ENCODE measurements around the gene LSS. TPM values are rescaled to one million over a fixed set of nuclear protein-coding genes. Genes with fewer than 3 reads are reported as not detected.
A peak's percentile ranks its signal among the peaks of the same experiment; 100 is the strongest.

The LSS gene
- total and polyA plus RNA-seq, 2 of the 8 experiments (the other 6 are each of a cell fraction or from before 2014, with no cell fraction given) = 96.1 to 123 TPM

DNA sequence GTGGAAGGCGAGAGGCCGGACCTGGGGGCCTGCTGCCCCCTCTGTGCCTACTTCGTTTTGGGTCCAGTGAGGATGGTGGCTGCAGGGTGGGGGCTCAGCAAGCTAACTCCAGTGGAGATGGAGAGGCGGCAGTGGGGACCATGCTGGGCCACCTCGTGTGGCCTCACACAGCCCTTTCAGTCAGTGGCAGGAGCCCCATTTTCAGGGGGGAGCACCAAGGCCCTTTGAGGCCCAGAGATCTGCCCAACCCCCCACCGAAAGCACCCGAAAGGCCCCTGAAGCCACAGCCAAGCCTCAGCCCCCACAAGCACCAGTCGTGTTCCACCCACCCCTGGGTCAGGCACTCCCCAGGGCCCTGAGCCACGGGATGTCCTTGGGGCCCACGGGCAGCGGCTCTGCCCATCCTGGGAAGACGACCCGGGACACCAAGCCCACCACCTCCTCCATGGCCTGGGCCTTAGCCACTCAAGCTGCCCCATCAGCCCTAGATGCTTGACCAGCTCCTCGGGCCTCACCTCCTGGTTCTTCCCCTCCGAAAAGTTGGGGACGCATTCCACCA, 73.5 kb downstream of the LSS start:
- no peak overlapping the region for H2BK12ac ChIP-seq (ENCODE audit: low read depth, low read length)
- H2BK5ac ChIP-seq (ENCODE audit: low read depth, low read length) = no peak overlapping the region
- H2BK15ac ChIP-seq (ENCODE audit: low read length) = no peak overlapping the region
- no peak overlapping the region for H4K5ac ChIP-seq (ENCODE audit: insufficient read length, low read depth, low read length)
- 92% methylated on average over 14 of the region's 16 CpGs; no CpG with 5 or more reads in 1 of the 2 experiments for WGBS, 2 experiments (ENCODE audit: extremely low coverage in 1 of 2, insufficient coverage in 1 of 2, insufficient read length in 1 of 2, insufficient replicate concordance in 2 of 2, low coverage in 1 of 2, low lambda C conversion rate in 2 of 2, missing lambda C conversion rate in 1 of 2)
- H3K9ac ChIP-seq (replicated peaks in 1 of 4; ENCODE audit: extremely low read depth in 1 of 4, low read depth in 3 of 4, low read length in 3 of 4) = no peak overlapping the region
- no peak overlapping the region for H3K14ac ChIP-seq (ENCODE audit: insufficient read length)
- ChIA-PET CTCF (ENCODE audit: partially characterized antibody) (interaction anchor here (1.0 to 3.0 kb wide), 3 partner anchors 12 to 14 kb away, joined by 3 to 39 read pairs (median 5); no protein-coding TSS in a partner anchor), POLR2A (ENCODE audit: partially characterized antibody) (no interaction called here)
- no peak overlapping the region for H3K4me2 ChIP-seq (ENCODE audit: insufficient read depth in 1 of 2, low read depth in 2 of 2, low read length in 2 of 2)
- no peaks in the 10 kb centered on the region for H3K23me2 ChIP-seq (ENCODE audit: low read depth, low read length)
- H3K56ac ChIP-seq (replicated peaks; ENCODE audit: insufficient read length, low read depth, low read length) = no peak overlapping the region
- no peak overlapping the region for H3K18ac ChIP-seq (ENCODE audit: extremely low read depth, low read length)
- H4K8ac ChIP-seq (ENCODE audit: extremely low read depth, insufficient read depth, low read length) = peak overlapping the region; percentile 3; the same call in 1 of the 2 replicates
- H3K27ac ChIP-seq (ENCODE audit: low read depth, low read length) = no peak overlapping the region
- H4K91ac ChIP-seq (replicated peaks; ENCODE audit: insufficient read length, low read length) = no peak overlapping the region
- H3K36me3 ChIP-seq (ENCODE audit: control insufficient read depth in 2 of 4, insufficient read depth in 4 of 4, low read length in 3 of 4) = peaks cover 0 to 4% (median under 1%) of the 10 kb centered on the region in 4 experiments; a peak in 2 of 8 replicates
- no peak overlapping the region for H3K4ac ChIP-seq (replicated peaks; ENCODE audit: insufficient read length, low read depth, low read length)
- H3K4me1 ChIP-seq (replicated peaks in 1 of 4; ENCODE audit: control insufficient read depth in 3 of 4, insufficient read depth in 4 of 4, low read length in 3 of 4) = peaks cover 0 to 24% (median 15%) of the 10 kb centered on the region in 4 experiments; a peak in 5 of 7 replicates
- no peaks in the 10 kb centered on the region for H3K27me3 ChIP-seq (replicated peaks in 1 of 4; ENCODE audit: control insufficient read depth in 3 of 4, extremely low read depth in 1 of 4, insufficient read depth in 3 of 4, low read length in 3 of 4)
- no peaks in the 10 kb centered on the region for H3K79me2 ChIP-seq (ENCODE audit: control insufficient read depth in 1 of 2, insufficient read depth in 2 of 2, low read length in 2 of 2)
- 0 out of 4 replicates have a peak, but pooled peaks cover 0 to 3% of the 10 kb centered on the region in 2 experiments for H3K9me3 ChIP-seq (ENCODE audit: insufficient read depth in 2 of 2, low read depth in 1 of 2, low read length in 1 of 2)
- peaks cover 0 to 4% of the 10 kb centered on the region in 2 experiments for H4K20me1 ChIP-seq (replicated peaks in 1 of 2; ENCODE audit: control insufficient read depth in 1 of 2, insufficient read depth in 2 of 2, low read length in 2 of 2)
- H3K79me1 ChIP-seq (ENCODE audit: low read depth, low read length) = no peaks in the 10 kb centered on the region; the same call in 1 of the 2 replicates
- FAIRE-seq (no peak), DNase-seq (ENCODE audit: low read depth in 1 of 2, low spot score in 2 of 2) (peak in 1 of 2 experiments; percentile 43)
- H3K23ac ChIP-seq (ENCODE audit: insufficient read length) = no peak overlapping the region
- no peak overlapping the region for H3K4me3 ChIP-seq (ENCODE audit: extremely low read depth in 1 of 4, insufficient read depth in 2 of 4, low read depth in 3 of 4, low read length in 4 of 4)
- H2BK20ac ChIP-seq (ENCODE audit: low read length) = no peak overlapping the region
- no peak overlapping the region for H2BK120ac ChIP-seq (replicated peaks; ENCODE audit: low read depth, low read length)
- H2AK5ac ChIP-seq (ENCODE audit: low read depth, low read length) = no peak overlapping the region
- no peak overlapping the region for H2AFZ ChIP-seq (ENCODE audit: low read length)
- TF ChIP-seq GABPA (IDR thresholded peaks at IDR 0.05; ENCODE audit: borderline replicate concordance, insufficient read depth, low read length) (no peak), KDM1A (IDR thresholded peaks at IDR 0.05; ENCODE audit: borderline replicate concordance, low read length) (no peak), MAFK (IDR thresholded peaks at IDR 0.05; ENCODE audit: low read depth, low read length) (no peak), SIRT6 (IDR thresholded peaks at IDR 0.05; ENCODE audit: low read length) (no peak)
- TF ChIP-seq, protein P1, sequence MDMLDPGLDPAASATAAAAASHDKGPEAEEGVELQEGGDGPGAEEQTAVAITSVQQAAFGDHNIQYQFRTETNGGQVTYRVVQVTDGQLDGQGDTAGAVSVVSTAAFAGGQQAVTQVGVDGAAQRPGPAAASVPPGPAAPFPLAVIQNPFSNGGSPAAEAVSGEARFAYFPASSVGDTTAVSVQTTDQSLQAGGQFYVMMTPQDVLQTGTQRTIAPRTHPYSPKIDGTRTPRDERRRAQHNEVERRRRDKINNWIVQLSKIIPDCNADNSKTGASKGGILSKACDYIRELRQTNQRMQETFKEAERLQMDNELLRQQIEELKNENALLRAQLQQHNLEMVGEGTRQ (IDR thresholded peaks at IDR 0.05; ENCODE audit: low read length) = no peak

All from H1 (cell line).